A549 (cell line): Measurements from ENCODE around the gene HGS. TPM values are rescaled to one million over a fixed set of nuclear protein-coding genes. Genes with fewer than 3 reads are reported as not detected.
A peak's percentile ranks its signal among the peaks of the same experiment; 100 is the strongest.

ENCODE experiments used
- ATAC-seq, 2 experiments: fragments of 200-7000 bp in 1 of 2; fragments of >200 bp in 1 of 2; cut with Nextera tagmentation in 1 of 2; cut with Tn5 transposase in 1 of 2; 3 replicates each; pipeline versions ENCODE4 v1.8.0 to v1.9.1; 2018 to 2020; ENCODE audit warnings: mild to moderate bottlenecking in 1 of 2, moderate library complexity in 1 of 2
- CTCF ChIA-PET: fragments of 300-600 bp; sonication (Branson Sonifier 250); formaldehyde crosslinking; extraction: SDS; loops from one replicate; lab custom pipeline; 2021; ENCODE audit warnings: antibody characterized with exemption, inconsistent platforms; lab: Yijun Ruan, JAX
- POLR2A ChIA-PET: fragments of 350-600 bp; formaldehyde crosslinking; extraction: SDS; loops from one replicate; lab custom pipeline; 2021; ENCODE audit warnings: antibody characterized with exemption, inconsistent platforms; lab: Yijun Ruan, JAX
- DNase-seq, 2 experiments: peaks; one replicate each; pipeline versions ENCODE4 v3.0.0 to v3.0.0-alpha.2; 2011 to 2016; ENCODE audit warnings: low read depth in 1 of 2, low spot score in 1 of 2
- FAIRE-seq: peaks from 2 replicates; lab custom pipeline; 2011; peaks lifted over from hg19 to GRCh38; lab: Jason Lieb, UNC
- H3K27ac ChIP-seq, 2 experiments: fragments of >200 bp; sonication (Bioruptor Twin); formaldehyde crosslinking; 3 replicates each; pipeline ENCODE4 v1.5.1; 2016 to 2017
- H3K4me1 ChIP-seq: fragments of >200 bp; sonication (Bioruptor Twin); formaldehyde crosslinking; 3 replicates; pipeline ENCODE4 v1.6.1; 2016
- H3K4me2 ChIP-seq: fragments of >200 bp; sonication (Bioruptor Twin); formaldehyde crosslinking; 3 replicates; pipeline ENCODE4 v1.6.1; 2016
- H3K4me3 ChIP-seq: fragments of >200 bp; sonication (Bioruptor Twin); formaldehyde crosslinking; 3 replicates; pipeline ENCODE4 v1.5.1; 2016
- H3K9me3 ChIP-seq: fragments of >200 bp; sonication (Bioruptor Twin); formaldehyde crosslinking; 3 replicates; pipeline ENCODE4 v1.6.1; 2016
- EP300 ChIP-seq, 2 experiments: fragments of >200 bp; sonication (Bioruptor Twin); formaldehyde crosslinking; IDR thresholded peaks; 2 replicates in 1 of 2; 3 replicates in 1 of 2; pipeline ENCODE4 v1.6.1; 2016 to 2017
- FOSB ChIP-seq: fragments of 250-450 bp; sonication (Bioruptor Pico); IDR thresholded peaks from 2 replicates; pipeline ENCODE4 v1.5.0; 2020; ENCODE audit warnings: mild to moderate bottlenecking, moderate library complexity
- FOXS1 ChIP-seq: fragments of 250-450 bp; sonication (Bioruptor Pico); IDR thresholded peaks from 2 replicates; pipeline ENCODE4 v1.5.0; 2020; ENCODE audit warnings: mild to moderate bottlenecking, moderate library complexity
- MAFK ChIP-seq: fragments of 450-650 bp; IDR thresholded peaks from 2 replicates; pipeline ENCODE4 v1.6.1; 2014; ENCODE audit not compliant: partially characterized antibody
- NFE2L2 ChIP-seq: fragments of 150-350 bp; conservative IDR thresholded peaks from 2 replicates; pipeline ENCODE4 v1.6.1; 2014; ENCODE audit warnings: low read length
- POLR2A ChIP-seq: IDR thresholded peaks from 2 replicates; pipeline ENCODE4 v1.6.1; 2012; ENCODE audit warnings: mild to moderate bottlenecking, low read length
- RFX5 ChIP-seq: fragments of 450-650 bp; IDR thresholded peaks from 2 replicates; pipeline ENCODE4 v1.7.1; 2014; ENCODE audit warnings: antibody characterized with exemption, mild to moderate bottlenecking, moderate library complexity
- WGBS: methylation state at CpG from one replicate; pipeline ENCODE4 v1.1.6; 2017; ENCODE audit errors: missing lambda C conversion rate; 5-methylcytosine and 5-hydroxymethylcytosine counted together
- polyA plus RNA-seq, 4 experiments: library from polyadenylated mRNA; depleted of rRNA in 3 of 4; stranded (reverse); fragments of >200 nt; fragmentation: RNase III in 1 of 4; extraction: RNeasy Plus Mini Kit Qiagen cat#74134 plus additional on column Dnase treatment in 1 of 4; gene quantifications; 2 replicates in 3 of 4; 3 replicates in 1 of 4; pipeline ENCODE4 v1.2.3, GENCODE V29; 2011 to 2017
- TF ChIP-seq, protein P1 (sequence below): IDR thresholded peaks from 2 replicates; pipeline ENCODE4 v1.6.1; 2012
- TF ChIP-seq, protein P2 (sequence below): fragments of 250-450 bp; sonication (Bioruptor Pico); IDR thresholded peaks from 2 replicates; pipeline ENCODE4 v1.5.0; 2020; ENCODE audit warnings: low read depth, mild to moderate bottlenecking, moderate library complexity
- TF ChIP-seq, protein P3 (sequence below): fragments of 200-600 bp; sonication (generic); IDR thresholded peaks from 2 replicates; pipeline ENCODE4 v1.6.1; 2016; ENCODE audit warnings: antibody characterized with exemption, mild to moderate bottlenecking, moderate library complexity
- TF ChIP-seq, protein P4 (sequence below): fragments of >200 bp; sonication (Bioruptor Twin); formaldehyde crosslinking; IDR thresholded peaks from 3 replicates; pipeline ENCODE4 v1.6.1; 2016

The HGS gene
- polyA plus RNA-seq, 2 of the 4 experiments (the other 2 are of a cell fraction): 85.9 to 130 TPM

DNA sequence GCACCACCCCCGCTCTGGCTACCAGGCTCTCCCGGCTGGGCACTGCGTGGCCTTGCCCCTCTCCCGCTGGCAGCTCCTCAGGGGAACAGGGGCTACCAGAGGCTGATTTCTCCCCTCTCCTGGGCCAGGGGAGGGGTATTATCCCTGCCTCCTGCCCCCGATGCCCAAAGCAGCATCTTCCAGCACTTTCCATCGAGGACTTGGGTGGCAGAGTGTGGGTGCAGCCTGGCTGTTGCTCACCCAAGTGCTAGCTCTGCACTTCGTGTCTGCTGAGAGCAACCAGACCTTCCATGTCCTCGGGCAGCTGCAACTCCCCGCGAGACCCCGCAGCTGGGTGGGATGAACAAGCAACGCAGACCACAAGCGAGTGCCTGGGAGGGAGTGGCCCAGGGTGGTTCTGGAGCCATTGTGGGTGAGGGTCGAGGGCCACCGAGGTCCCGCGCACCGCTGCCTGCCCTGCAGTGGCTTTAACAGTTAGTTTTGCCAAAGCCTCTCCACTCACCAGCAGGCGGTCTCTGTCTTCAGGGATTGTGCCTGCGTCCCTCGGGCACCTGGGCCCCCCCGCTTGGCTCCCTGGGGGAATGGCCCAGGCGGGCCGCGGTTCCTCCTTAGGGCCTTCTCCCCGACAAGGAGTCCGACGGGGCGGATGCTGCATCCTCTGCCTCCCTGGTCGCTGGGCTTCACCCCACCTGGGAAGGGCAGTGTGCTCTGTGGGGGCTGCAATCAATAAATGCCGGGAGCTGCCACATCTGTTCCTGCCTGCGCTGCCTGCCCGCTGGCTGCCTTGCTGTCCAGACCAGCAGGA lies 36.7 kb downstream of the HGS start:
- WGBS: 93% methylated on average over 33 of the region's 33 CpGs
- ATAC-seq (no peak), DNase-seq (no peak), FAIRE-seq (no peak)
- H3K4me3 ChIP-seq: no peak overlapping the region
- H3K9me3 ChIP-seq: no peaks in the 10 kb centered on the region
- no peak overlapping the region for H3K27ac ChIP-seq
- TF ChIP-seq FOXS1 (CRISPR knock-in tag) (no peak), EP300 (IDR thresholded peaks at IDR 0.05) (no peak)
- TF ChIP-seq, protein P1, sequence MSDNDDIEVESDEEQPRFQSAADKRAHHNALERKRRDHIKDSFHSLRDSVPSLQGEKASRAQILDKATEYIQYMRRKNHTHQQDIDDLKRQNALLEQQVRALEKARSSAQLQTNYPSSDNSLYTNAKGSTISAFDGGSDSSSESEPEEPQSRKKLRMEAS: no peak
- TF ChIP-seq, protein P2, sequence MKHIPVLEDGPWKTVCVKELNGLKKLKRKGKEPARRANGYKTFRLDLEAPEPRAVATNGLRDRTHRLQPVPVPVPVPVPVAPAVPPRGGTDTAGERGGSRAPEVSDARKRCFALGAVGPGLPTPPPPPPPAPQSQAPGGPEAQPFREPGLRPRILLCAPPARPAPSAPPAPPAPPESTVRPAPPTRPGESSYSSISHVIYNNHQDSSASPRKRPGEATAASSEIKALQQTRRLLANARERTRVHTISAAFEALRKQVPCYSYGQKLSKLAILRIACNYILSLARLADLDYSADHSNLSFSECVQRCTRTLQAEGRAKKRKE: no peak
- TF ChIP-seq, protein P3, sequence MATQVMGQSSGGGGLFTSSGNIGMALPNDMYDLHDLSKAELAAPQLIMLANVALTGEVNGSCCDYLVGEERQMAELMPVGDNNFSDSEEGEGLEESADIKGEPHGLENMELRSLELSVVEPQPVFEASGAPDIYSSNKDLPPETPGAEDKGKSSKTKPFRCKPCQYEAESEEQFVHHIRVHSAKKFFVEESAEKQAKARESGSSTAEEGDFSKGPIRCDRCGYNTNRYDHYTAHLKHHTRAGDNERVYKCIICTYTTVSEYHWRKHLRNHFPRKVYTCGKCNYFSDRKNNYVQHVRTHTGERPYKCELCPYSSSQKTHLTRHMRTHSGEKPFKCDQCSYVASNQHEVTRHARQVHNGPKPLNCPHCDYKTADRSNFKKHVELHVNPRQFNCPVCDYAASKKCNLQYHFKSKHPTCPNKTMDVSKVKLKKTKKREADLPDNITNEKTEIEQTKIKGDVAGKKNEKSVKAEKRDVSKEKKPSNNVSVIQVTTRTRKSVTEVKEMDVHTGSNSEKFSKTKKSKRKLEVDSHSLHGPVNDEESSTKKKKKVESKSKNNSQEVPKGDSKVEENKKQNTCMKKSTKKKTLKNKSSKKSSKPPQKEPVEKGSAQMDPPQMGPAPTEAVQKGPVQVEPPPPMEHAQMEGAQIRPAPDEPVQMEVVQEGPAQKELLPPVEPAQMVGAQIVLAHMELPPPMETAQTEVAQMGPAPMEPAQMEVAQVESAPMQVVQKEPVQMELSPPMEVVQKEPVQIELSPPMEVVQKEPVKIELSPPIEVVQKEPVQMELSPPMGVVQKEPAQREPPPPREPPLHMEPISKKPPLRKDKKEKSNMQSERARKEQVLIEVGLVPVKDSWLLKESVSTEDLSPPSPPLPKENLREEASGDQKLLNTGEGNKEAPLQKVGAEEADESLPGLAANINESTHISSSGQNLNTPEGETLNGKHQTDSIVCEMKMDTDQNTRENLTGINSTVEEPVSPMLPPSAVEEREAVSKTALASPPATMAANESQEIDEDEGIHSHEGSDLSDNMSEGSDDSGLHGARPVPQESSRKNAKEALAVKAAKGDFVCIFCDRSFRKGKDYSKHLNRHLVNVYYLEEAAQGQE: no peak
- ChIA-PET POLR2A (interaction anchor here (3.5 kb wide), 1 partner anchor 8 kb away, joined by 18 read pairs; the partner anchor contains the start of gene SLC25A10), CTCF (interaction anchor here (0.7 to 7.7 kb wide), 4 partner anchors 8 to 14 kb away, joined by 3 to 55 read pairs (median 9); partner anchors contain the start of gene SLC25A10)
- peaks cover 19% of the 10 kb centered on the region for H3K4me1 ChIP-seq
- H3K4me2 ChIP-seq: no peak overlapping the region

- DNase-seq: no peak
- H3K4me1 ChIP-seq: peaks cover 19% of the 10 kb centered on the region
- ATAC-seq: peak; percentile 29 to 40; a peak in 5 of 6 replicates
- H3K4me2 ChIP-seq: no peak overlapping the region
- H3K27ac ChIP-seq: peak overlapping the region in 1 of 2 experiments; percentile 72; a peak in 3 of 6 replicates
- no peak for FAIRE-seq
- 69% methylated on average over 9 of the region's 10 CpGs for WGBS
- ChIA-PET CTCF (interaction anchor here (0.6 to 7.7 kb wide), 7 partner anchors 8 to 99 kb away, joined by 3 to 55 read pairs (median 4); partner anchors contain the start of gene SLC25A10), POLR2A (interaction anchor here (3.5 kb wide), 1 partner anchor 10 kb away, joined by 18 read pairs; the partner anchor contains the start of gene SLC25A10)
- no peak overlapping the region for H3K4me3 ChIP-seq
- H3K9me3 ChIP-seq: no peaks in the 10 kb centered on the region
- 0 out of 2 replicates have a peak, but pooled peaks have one; percentile 17 for TF ChIP-seq NFE2L2
- peak; percentile 100 for TF ChIP-seq MAFK
- TF ChIP-seq, protein P1: 0 out of 2 replicates have a peak, but pooled peaks have one; percentile 5
- no peak for TF ChIP-seq FOSB
Measured at GRCh38 chr17:81722184-81723120, 38.6 kb downstream of the HGS start.

- H3K4me2 ChIP-seq: peak overlapping the region; percentile 15
- 40% methylated on average over 12 of the region's 12 CpGs for WGBS
- H3K4me3 ChIP-seq: no peak overlapping the region
- CTCF ChIA-PET: interaction anchor here (1.4 to 7.7 kb wide), 3 partner anchors 9 to 139 kb away, joined by 3 to 55 read pairs (median 16); no protein-coding TSS in a partner anchor
- TF ChIP-seq POLR2A: 0 out of 2 replicates have a peak, but pooled peaks have one; percentile 9
- TF ChIP-seq, protein P4, sequence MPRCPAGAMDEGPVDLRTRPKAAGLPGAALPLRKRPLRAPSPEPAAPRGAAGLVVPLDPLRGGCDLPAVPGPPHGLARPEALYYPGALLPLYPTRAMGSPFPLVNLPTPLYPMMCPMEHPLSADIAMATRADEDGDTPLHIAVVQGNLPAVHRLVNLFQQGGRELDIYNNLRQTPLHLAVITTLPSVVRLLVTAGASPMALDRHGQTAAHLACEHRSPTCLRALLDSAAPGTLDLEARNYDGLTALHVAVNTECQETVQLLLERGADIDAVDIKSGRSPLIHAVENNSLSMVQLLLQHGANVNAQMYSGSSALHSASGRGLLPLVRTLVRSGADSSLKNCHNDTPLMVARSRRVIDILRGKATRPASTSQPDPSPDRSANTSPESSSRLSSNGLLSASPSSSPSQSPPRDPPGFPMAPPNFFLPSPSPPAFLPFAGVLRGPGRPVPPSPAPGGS: no peak
- no peak for TF ChIP-seq RFX5
- TF ChIP-seq, all 56 proteins: peak for 1
- Histone ChIP-seq H3K9me3 (no peaks in the 10 kb centered on the region), H3K27ac (no peak overlapping the region), H3K4me1 (peaks cover 24% of the 10 kb centered on the region)
- DNase-seq (no peak), ATAC-seq (peak; percentile 12 to 45; a peak in 4 of 6 replicates), FAIRE-seq (no peak)
- POLR2A ChIA-PET: interaction anchor here (0.6 to 3.5 kb wide), 2 partner anchors 11 to 108 kb away, joined by 5 to 18 read pairs; partner anchors contain the start of gene SLC25A10
Measured at GRCh38 chr17:81723651-81724209, 39.9 kb downstream of the HGS start.
